Measurements from ENCODE around the gene RNFT2.

The RNFT2 gene, protein sequence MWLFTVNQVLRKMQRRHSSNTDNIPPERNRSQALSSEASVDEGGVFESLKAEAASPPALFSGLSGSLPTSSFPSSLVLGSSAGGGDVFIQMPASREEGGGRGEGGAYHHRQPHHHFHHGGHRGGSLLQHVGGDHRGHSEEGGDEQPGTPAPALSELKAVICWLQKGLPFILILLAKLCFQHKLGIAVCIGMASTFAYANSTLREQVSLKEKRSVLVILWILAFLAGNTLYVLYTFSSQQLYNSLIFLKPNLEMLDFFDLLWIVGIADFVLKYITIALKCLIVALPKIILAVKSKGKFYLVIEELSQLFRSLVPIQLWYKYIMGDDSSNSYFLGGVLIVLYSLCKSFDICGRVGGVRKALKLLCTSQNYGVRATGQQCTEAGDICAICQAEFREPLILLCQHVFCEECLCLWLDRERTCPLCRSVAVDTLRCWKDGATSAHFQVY

DNA sequence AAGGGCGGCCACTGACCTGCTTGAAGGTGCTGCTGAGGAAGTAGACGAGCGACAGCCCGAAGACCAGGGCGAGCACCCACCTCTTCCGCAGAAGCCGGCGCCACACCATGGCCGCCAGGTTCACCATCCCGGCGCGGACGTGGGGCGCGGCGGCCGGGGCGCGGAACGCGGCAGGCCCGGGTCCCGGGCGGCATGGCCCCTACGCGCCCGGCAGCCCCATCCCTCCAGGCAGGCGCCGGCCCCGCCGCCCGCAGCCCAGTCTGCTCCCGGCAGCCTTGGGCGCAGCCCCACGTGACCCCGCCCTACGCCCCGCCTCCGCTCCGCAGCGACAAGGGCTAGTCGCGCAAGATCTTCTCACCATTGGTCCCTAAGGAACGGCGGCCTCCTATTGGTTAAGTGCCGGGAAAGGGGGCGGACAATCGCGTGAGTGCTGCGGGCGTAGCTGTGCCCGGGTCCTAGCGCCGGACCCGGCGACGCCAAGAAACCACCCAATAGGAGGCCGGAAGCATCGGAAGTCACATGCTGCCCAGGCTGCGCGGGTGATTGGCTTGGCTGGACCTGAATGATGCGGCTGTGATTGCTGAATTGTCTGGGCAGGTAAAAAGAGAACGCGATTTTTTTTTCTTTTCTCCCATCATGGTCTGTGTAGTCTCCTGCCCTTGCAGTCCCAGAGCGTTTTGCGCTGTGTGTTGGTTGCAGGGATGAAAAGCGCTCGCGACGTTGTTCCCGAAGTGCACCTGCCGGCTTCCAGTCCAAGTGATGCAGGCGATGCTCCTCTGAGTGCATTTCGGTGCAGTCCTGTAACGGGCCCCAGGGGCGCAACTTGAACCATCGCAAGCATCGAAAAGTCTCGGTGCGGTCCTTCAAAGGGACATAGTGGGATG, at the start of gene RNFT2, which contains the start of gene SPRING1:
Gene RNFT2 (plus strand): TSS at position 542 of the 884 bp plus-strand sequence. CDS start 2,183 bp downstream, outside the sequence.
Gene SPRING1 (minus strand): TSS at position 296 of the 884 bp plus-strand sequence. CDS start 169 bp downstream, at position 127.
- DNase-seq = peak; percentile 99

DNA sequence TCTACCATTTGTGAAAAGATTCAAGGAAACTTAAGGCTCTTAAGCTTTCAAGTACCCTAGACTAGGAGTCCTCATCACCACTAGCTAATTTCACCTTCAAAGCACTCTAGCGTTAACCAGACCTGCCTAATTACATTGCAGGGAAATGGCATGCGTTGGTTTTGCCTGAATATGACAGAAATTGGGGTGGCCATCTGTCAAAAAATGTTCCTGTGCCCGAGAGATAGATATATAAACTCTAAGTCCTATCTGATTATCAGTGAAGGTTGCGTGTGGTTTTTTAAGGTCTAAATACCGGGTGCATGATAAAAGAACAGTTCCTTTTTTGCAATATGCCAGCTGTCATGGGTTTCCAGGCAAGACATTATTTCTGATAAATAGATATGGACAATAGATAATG, 48.6 kb upstream of the RNFT2 start:
- no peak for DNase-seq

- no peak for DNase-seq
These were observed 48.0 kb upstream of the RNFT2 start for GRCh38 chr12:116689979-116690744.

GRCh38 chr12:116691205-116691604, 46.9 kb upstream of the RNFT2 start:
- DNase-seq = no peak

GRCh38 chr12:116691636-116692035, 46.5 kb upstream of the RNFT2 start:
- DNase-seq = no peak

DNA sequence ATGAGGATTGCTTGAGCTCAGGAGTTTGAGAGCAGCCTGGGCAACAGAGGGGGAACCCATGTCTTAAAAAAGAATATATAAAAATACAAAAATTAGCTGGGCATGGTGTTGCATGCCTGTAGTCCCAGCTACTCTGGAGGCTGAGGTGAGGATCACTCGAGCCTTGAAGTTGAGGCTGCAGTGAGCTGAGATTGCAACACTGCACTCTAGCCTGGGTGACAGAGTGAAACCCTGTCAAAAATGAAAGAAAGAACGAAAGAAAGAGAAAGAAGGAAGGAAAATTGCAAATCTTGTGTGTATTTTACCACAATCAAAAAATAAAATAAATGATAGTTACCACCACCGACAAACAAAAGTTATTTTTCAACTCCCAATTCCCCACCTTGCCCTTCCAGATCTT, 45.5 kb upstream of the RNFT2 start:
- no peak for DNase-seq

GRCh38 chr12:116693286-116694227, 44.6 kb upstream of the RNFT2 start:
- no peak for DNase-seq

GRCh38 chr12:116694653-116695463, 43.3 kb upstream of the RNFT2 start:
- DNase-seq = no peak

GRCh38 chr12:116695464-116695725, 42.7 kb upstream of the RNFT2 start:
- DNase-seq = no peak

- DNase-seq = no peak
These were observed 40.8 kb upstream of the RNFT2 start for GRCh38 chr12:116697305-116697704.

DNA sequence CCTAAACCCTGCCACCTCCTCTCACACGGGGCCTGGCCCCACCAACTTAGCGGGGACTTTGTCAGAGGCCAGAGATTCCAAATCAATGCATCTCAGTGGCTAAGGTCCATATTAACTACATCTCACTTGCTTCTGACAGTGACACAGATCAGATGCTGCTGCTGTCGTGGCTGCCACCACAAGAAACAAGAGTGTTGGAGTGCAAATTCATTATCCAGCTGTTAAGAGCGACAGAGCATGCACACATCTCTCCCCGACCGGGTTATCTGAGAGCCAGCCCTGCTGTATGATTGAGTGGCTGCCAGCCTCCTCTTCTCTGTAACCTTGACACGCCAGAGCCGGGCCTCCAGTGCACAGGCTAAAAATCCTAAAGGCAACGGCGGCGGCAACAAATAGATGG, 40.4 kb upstream of the RNFT2 start:
- DNase-seq = no peak

- DNase-seq = no peak
These were observed 40.0 kb upstream of the RNFT2 start for GRCh38 chr12:116698116-116698515.

DNA sequence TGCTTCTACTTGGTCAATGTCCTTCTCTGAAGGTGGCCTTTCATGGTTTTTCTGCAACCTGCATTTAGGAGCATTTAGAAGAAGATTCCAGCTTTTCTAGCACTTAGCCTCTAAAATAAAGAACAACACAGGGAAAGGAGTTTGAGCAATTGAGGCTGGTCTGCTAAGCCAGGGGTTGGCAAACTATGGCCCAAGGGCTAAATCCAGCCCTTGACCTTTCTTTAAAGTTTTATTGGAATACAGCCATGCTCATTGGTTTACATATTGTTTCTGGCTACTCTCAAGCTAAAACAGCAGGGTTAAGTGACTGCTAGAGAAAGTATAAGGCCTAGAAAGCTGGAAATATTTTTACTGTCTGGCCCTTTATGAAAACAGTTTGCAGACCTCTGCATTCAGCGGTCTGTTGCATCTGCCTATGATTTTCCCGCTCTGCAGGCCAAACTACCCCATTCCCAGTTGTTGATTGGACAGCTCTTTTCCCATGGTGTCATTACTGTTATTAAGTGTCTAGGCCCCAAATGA, 39.5 kb upstream of the RNFT2 start:
- no peak for DNase-seq

GRCh38 chr12:116700066-116700465, 38.0 kb upstream of the RNFT2 start:
- no peak for DNase-seq

- DNase-seq = no peak
These were observed 36.7 kb upstream of the RNFT2 start for GRCh38 chr12:116701432-116701831.

GRCh38 chr12:116703214-116703795, 34.8 kb upstream of the RNFT2 start:
- peak; percentile 55 for DNase-seq

DNA sequence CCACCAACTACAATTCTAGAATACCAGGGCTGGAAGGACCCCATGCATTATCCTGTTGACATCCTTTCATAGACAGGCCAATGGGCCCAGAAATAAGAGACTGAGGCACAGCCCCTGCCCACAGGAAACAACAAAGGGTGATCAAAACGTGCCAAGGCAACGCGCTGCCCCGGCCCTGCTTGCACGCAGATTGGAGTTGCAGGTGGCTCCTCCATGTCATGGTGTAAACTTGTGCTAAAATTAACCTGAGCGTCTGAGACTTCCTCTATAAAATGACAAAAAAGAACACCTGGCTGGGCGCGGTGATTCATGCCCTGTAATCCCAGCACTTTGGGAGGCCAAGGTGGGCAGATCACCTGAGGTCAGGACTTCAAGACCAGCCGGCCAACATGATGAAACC, 30.4 kb upstream of the RNFT2 start:
- no peak for DNase-seq

DNA sequence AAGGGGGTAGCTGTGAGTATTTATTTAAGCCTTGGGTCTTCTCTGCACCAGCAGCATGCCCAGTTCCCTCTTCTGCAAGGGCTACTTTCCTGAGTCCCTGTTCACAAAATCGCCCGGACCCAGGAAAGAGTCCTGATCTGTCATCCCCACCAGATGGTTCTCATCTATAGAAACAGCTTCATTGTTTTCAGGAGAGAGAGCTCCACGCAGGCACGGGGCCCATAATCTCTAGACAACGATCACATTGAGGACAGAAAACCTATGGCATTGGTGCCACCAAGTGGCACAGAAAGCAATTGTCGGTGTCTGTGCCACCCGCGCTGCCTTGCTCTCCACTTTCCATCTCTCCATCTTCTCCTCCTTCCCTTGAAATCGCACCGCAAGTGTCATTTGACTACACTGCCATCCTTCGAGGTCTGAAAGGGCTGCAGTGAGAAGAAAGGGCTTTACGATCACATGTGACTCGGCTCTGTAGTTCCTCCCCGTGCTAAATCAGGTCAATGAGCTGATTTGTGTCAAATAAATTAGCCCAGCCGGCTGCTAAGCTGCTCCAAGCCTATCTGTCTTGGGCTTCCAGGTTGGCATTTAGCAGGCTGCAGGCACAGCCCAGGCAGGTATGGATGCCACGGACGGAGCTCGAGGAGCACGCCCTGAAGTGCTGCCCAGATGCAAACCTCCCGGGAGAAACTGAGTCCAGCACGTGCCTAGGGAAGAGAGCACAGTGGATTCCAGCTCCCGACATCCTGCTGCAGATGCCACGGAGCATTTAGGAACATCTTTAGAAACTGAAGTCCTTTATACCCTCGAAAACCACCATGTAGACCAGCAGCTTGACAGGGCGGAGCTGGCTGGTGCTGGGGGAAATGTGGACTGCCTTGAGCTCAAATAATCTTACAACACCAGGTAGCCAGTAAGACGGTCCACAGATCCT, 29.0 kb upstream of the RNFT2 start:
- DNase-seq = peak; percentile 35

DNA sequence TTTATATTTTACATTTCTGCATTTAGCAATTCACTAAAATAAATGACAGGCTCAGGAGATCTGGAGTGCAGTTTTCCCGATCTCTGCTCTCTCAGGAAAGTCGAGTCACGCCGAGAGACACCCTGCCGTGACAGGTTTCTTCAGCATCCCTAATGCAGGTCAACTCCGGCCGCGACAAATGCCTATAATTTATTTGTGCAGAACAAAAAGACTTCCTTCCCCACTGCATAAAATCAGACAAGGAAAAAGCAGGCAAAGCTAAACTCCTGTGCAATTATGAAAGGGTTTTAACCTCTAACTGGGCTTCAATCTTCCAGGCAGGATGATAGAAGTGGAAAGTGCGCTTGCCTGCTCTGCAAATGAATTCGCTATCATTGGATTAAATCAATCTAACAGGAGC, 28.3 kb upstream of the RNFT2 start:
- no peak for DNase-seq

Data from CD4-positive, alpha-beta T cell treated with Interferon gamma for 1 hour (primary cell).